KMS-11 (cell line): Measurements from ENCODE around the gene P3R3URF.

Experiments
- H2AFZ ChIP-seq: fragments of 200-600 bp; sonication (generic); 2 replicates; pipeline ENCODE4 v1.6.1; 2016; ENCODE audit warnings: antibody characterized with exemption, mixed run types, low read depth
- H3K27ac ChIP-seq: fragments of 200-600 bp; sonication (generic); 2 replicates; pipeline ENCODE4 v1.6.1; 2016; ENCODE audit warnings: mild to moderate bottlenecking, mixed run types
- H3K27me3 ChIP-seq: fragments of 200-600 bp; sonication (generic); 2 replicates; pipeline ENCODE4 v1.6.1; 2017; ENCODE audit warnings: mild to moderate bottlenecking, low read depth, mixed run types, moderate library complexity; ENCODE audit not compliant: insufficient read depth
- H3K36me3 ChIP-seq: fragments of 200-600 bp; sonication (generic); 2 replicates; pipeline ENCODE4 v1.6.1; 2017; ENCODE audit warnings: mild to moderate bottlenecking, mixed run types; ENCODE audit not compliant: insufficient read depth
- H3K4me1 ChIP-seq: fragments of 200-600 bp; sonication (generic); 2 replicates; pipeline ENCODE4 v1.6.1; 2016; ENCODE audit warnings: mild to moderate bottlenecking, low read depth, mixed run types; ENCODE audit not compliant: poor library complexity, severe bottlenecking
- H3K4me2 ChIP-seq: fragments of 200-600 bp; sonication (generic); 2 replicates; pipeline ENCODE4 v1.7.0; 2016; ENCODE audit warnings: mild to moderate bottlenecking, mixed run types
- H3K4me3 ChIP-seq: fragments of 200-600 bp; sonication (generic); IDR thresholded peaks from 2 replicates; pipeline ENCODE4 v1.6.1; 2017; ENCODE audit warnings: low read depth, low read length, mixed read lengths; ENCODE audit not compliant: insufficient read depth
- H3K79me2 ChIP-seq: fragments of 200-600 bp; sonication (generic); 2 replicates; pipeline ENCODE4 v1.6.1; 2016; ENCODE audit warnings: low read depth, mixed run types; ENCODE audit not compliant: insufficient read depth
- H3K9ac ChIP-seq: fragments of 200-600 bp; sonication (generic); 2 replicates; pipeline ENCODE4 v1.6.1; 2016; ENCODE audit warnings: mild to moderate bottlenecking, mixed run types
- H4K20me1 ChIP-seq: fragments of 200-600 bp; sonication (generic); 2 replicates; pipeline ENCODE4 v1.6.1; 2016; ENCODE audit warnings: mild to moderate bottlenecking, mixed run types; ENCODE audit not compliant: insufficient read depth
- CTCF ChIP-seq: fragments of 200-600 bp; sonication (generic); conservative IDR thresholded peaks from 2 replicates; pipeline ENCODE4 v1.6.1; 2017; ENCODE audit warnings: low read depth, mild to moderate bottlenecking, antibody characterized with exemption, low read length, moderate library complexity, mixed read lengths

The P3R3URF gene

GRCh38 chr1:46152016-46152415 is 24.3 kb downstream of the P3R3URF start:
- H3K9ac ChIP-seq = no peak overlapping the region
- TF ChIP-seq CTCF = no peak
- H3K27ac ChIP-seq = no peak overlapping the region
- H3K4me1 ChIP-seq = peaks cover 8% of the 10 kb centered on the region
- H4K20me1 ChIP-seq = no peaks in the 10 kb centered on the region
- no peak overlapping the region for H3K4me3 ChIP-seq
- H3K79me2 ChIP-seq = no peaks in the 10 kb centered on the region
- H3K4me2 ChIP-seq = no peak overlapping the region
- no peaks in the 10 kb centered on the region for H3K27me3 ChIP-seq
- H2AFZ ChIP-seq = no peak overlapping the region
- no peaks in the 10 kb centered on the region for H3K36me3 ChIP-seq

DNA sequence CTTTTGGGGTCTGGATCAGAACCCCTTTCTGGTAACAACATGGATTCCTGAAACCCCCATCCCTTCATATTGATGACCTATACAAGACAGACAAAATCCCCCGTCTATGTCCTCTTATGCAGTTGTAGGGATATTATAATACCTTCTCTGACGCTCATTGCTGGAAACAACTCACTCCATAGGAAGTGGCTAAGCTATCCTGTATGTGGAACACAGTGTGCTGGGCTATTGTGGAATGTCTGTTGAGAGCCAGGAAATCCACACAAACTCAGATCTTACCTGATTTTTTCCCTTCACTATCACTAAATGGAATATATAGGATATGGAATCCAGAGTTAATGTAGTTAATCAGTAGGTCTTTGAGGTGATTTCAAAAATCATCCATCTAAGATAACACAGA is 26.2 kb downstream of the P3R3URF start:
- Histone ChIP-seq H3K4me3 (no peak overlapping the region), H3K27me3 (no peaks in the 10 kb centered on the region), H3K9ac (no peak overlapping the region), H3K79me2 (no peaks in the 10 kb centered on the region), H4K20me1 (no peaks in the 10 kb centered on the region), H3K4me1 (peaks cover 8% of the 10 kb centered on the region), H2AFZ (no peak overlapping the region), H3K36me3 (no peaks in the 10 kb centered on the region), H3K4me2 (no peak overlapping the region), H3K27ac (no peak overlapping the region)
- TF ChIP-seq CTCF = no peak

- no peak overlapping the region for H3K9ac ChIP-seq
- H3K27ac ChIP-seq = no peak overlapping the region
- no peak overlapping the region for H3K4me2 ChIP-seq
- H2AFZ ChIP-seq = 0 out of 2 replicates have a peak overlapping the region, but pooled peaks have one; percentile 12
- no peaks in the 10 kb centered on the region for H3K79me2 ChIP-seq
- no peaks in the 10 kb centered on the region for H3K36me3 ChIP-seq
- no peak for TF ChIP-seq CTCF
- H3K4me3 ChIP-seq = no peak overlapping the region
- H3K27me3 ChIP-seq = no peaks in the 10 kb centered on the region
- no peaks in the 10 kb centered on the region for H3K4me1 ChIP-seq
- no peaks in the 10 kb centered on the region for H4K20me1 ChIP-seq
These were observed 28.0 kb downstream of the P3R3URF start for GRCh38 chr1:46148318-46148717.

DNA sequence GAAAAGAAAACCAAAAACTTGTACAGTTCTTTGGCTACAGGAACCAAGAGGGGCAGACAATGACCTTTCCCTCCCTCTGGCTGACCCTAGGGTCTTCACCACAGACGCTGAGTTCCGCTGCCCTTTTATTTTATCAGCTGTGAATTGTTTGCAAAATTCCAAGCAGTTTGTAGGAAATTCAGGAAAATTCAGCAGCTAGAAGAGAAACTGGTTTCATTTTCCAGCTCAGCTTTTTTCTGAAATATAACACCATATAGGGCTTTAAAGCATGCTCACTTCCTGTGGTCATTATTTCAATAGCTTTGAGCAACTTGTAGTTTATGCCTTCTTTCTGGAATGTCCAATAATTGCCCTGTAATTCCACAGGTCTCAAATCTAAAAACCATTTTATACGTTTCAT is 38.4 kb downstream of the P3R3URF start:
- Histone ChIP-seq H3K27me3 (no peaks in the 10 kb centered on the region), H3K36me3 (no peaks in the 10 kb centered on the region), H3K9ac (no peak overlapping the region), H3K27ac (no peak overlapping the region), H3K79me2 (no peaks in the 10 kb centered on the region), H3K4me3 (no peak overlapping the region), H2AFZ (no peak overlapping the region), H3K4me1 (peaks cover 36% of the 10 kb centered on the region), H4K20me1 (no peaks in the 10 kb centered on the region), H3K4me2 (0 out of 2 replicates have a peak overlapping the region, but pooled peaks have one; percentile 3)
- no peak for TF ChIP-seq CTCF
